GM12872 (cell line): Measurements from ENCODE around the gene C7orf25.

Experiments used
- CTCF ChIP-seq: IDR thresholded peaks from 3 replicates; pipeline ENCODE4 v1.5.1; 2011; ENCODE audit warnings: low read depth, mild to moderate bottlenecking, low read length, moderate library complexity; ENCODE audit not compliant: insufficient read depth

C7orf25 gene

GRCh38 chr7:42869131-42870020 is 42.5 kb downstream of the C7orf25 start:
- no peak for TF ChIP-seq CTCF

DNA sequence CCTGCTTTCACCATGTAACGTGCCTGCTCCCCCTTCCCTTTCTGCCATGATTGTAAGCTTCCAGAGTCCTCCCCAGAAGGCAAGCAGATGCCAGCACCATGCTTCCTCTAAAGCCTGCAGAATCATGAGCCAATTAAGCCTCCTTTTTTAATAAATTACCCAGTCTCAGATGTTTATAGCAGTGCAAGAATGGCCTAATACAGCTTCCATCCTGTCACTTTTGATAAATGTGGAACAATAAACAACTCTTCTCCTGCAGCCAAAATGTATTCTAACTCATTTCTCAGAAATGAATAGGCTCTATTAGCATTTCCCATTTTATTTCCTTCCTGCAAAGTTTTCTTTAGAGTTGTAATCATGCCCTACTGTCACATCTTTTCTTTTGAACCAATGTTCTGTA is 43.4 kb downstream of the C7orf25 start:
- TF ChIP-seq CTCF = no peak
